GM10266 (cell line): ENCODE data around the gene FAM72B.
"Not testable (repeated sequence)": the region's sequence is repeated elsewhere in the genome, so short reads cannot be mapped to it uniquely, and the experiment has no call there.

Experiments used
- DNase-seq: peaks from one replicate; pipeline ENCODE4 v3.0.0; 2012; ENCODE audit errors: extremely low spot score

Gene FAM72B

DNA sequence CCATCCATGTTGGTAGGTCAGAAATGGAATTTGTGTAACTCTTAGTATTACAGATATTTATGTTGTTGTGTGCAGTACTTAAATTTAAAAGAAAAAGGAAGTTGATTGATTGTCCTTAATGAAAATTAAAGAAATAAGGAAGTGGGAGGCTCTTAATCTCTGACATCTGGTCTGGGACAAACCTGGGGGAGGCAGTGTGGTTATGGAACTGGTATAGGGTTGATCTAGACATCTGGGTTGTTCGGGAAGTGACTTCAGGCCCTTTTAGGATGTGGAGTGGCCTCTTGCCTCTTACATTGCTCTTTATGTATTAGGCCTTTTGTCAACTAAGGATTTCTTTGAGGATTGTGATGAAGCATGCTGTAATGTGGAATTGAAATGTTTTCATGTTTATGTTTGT lies 16.1 kb upstream of the FAM72B start:
- DNase-seq = not testable (repeated sequence)

DNA sequence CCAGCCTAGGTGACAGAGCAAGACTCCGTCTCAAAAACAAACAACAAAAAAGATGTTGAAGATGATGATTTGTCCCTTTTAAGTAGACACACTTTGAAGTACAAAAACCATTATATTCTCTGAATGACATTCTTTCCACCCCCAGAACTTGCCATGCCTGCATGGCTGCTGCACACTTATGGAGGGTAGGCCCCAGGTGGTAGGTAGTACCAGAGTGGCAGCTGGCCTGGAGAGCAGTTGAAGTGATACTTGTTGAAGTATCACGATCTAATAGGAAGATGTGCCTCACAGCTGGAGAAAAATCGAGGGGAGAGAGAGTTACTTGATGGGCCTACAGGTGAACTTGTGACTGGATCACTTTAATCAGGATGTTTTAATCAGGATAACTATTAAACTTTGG lies 15.6 kb upstream of the FAM72B start:
- not testable (repeated sequence) for DNase-seq

DNA sequence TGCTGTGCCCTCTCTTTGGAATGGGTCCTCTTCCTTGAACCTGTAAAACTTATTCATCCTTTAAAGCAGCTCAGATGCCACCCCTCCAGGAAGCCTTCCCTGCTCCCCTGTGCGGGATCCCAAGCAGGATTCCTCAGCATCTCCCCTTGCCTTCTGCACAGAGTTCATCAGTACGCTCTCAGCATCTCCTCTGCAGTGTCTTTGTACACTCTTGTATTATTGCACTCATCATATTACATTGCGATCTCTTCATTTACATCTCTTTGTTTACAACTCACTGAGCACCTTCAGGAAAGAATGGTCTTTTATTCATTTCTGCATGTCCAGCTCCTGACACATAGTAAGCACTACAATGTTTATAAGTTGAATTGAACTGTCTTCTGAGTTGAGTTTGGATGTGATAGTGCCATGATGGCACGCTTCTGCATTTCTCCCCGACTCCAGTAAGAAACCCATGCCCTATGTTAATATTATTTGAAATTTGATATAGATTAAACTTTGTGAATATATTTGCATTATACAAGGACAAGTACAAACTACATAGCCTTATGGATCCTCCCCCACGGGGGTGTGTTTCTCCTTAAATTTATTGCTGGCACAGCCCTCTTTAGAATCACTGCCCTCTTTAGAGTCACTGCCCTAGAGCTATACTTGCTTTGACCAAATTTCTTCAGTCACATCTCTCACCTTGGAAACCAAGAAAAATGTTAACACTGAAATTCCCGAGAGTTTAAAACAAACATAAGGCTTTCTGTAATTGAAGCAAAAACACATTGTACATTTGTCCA lies 13.1 kb upstream of the FAM72B start:
- DNase-seq = not testable (repeated sequence)

DNA sequence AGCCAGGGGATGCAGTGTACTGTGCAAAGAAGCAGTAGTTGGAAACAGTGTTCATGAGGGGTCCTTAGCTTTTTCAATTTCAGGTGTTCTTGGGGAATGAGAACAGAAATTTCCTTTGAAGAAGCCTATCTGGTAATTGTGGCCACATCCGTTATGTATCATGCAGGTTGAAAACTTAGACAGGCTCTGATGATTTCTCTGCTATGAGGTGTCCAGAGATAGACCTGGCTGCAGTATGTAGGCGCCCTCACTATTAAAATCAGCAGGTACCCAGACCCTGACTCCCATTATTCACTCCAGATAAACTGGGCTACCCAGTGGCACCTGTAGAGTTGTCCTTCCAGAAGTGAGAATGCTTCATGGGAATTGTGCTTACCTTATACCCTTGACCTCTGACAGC lies 8.4 kb upstream of the FAM72B start:
- not testable (repeated sequence) for DNase-seq

DNA sequence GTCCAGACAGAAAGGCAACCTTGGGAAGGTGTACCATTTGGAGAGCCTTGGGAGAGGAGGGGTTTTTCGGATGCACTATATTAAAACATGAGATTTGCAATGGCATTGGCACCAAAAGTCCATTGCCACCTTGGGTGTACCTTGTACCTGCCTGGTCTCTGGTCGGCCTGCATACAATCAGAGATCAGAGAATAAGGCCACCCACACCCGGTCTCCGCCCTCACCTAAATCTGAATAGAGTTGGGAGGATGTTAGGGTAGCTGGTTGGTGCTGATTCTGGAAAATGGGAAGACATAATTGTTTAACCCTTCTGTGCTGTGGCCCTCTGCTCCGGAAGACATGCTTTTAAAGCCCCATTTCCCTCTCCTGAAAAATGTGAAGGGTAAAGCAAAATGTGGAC lies 3.8 kb upstream of the FAM72B start:
- DNase-seq = not testable (repeated sequence)

DNA sequence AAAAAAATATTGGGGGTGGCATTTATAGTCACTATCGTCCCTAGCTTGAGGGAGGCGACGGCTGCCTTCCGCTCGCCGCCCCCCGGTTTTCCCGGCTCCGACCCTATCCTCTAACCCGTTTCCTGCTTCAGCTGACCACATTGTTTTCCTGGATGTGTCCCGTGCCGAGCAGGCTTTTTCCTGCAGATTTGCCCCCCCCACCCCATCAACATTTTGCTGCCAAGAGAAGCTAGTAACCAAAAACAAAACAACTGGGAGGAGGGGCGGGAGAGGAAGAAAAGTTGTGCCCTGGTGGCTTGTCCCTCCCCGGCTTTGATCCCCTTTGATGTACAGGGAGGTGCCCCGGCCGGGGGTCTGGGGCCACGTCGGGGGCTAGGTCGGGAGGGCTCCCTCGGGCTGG lies 2.1 kb upstream of the FAM72B start:
- DNase-seq = not testable (repeated sequence)

DNA sequence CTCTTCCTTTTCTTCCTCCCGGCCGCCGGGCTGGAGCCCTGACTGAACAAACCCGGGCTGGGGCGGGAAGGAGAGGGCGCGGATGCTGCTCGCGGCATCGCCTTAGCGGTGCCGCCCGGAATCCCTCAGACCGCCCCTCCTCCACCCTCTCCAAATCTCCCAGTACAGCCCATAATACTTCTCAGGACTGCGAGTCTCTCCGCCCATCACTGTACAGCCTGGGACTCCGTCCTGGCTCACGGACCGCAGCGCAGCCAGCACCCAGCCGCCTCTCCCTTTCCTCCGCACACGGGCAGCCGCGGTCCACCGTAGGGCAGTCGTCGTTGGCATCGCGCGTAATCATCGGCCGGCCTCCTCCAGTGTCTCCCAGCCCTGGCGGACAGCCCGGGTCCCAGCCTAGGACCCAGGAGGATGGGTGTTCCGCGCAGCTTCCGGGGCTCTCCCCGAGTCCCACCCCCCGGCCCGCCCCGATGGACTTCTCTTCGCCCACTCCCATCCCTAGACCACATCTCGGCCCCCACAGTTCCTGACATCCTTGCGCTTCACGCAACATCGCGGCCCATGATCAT lies 1.1 kb upstream of the FAM72B start:
- not testable (repeated sequence) for DNase-seq

DNA sequence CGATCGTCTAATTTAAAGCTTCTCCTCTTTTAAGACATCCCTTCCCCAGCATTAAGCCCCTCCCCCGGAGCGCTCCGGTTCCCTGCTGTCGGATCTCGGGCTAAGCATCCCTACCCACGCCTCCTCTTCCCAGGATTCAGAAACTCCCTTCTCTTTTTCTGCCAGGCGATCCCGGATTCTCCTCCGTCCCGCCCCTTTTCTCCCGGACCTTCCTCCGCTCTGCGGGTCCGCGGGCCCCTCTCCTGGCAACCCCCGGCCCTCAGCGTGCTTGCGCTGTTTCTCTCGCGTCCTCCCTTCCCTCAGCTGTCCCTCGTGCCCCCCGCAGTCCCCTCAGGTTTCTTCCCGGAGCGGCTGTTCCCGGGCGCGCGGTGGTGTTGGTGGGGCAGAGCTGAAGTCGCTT lies 273 bp downstream of the FAM72B start:
- not testable (repeated sequence) for DNase-seq

DNA sequence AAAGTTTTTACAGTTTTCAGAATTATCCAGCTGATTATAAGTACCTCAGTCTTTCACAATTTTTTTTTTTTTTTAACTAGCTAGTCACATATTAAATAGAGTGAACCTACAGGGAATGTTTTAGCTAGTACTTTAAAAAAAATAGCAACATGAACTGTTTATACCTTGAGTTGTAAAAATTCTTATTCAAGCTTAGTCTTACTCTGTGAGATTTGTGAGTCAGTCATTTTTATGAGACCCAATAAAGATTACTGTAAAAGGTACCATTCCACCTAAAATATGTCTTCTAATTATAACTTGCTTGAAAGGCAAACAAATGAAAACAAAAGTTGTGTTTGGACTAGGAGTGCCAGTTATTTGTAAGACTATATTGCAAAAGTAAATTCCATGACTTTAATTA lies 5.9 kb downstream of the FAM72B start:
- DNase-seq = not testable (repeated sequence)

DNA sequence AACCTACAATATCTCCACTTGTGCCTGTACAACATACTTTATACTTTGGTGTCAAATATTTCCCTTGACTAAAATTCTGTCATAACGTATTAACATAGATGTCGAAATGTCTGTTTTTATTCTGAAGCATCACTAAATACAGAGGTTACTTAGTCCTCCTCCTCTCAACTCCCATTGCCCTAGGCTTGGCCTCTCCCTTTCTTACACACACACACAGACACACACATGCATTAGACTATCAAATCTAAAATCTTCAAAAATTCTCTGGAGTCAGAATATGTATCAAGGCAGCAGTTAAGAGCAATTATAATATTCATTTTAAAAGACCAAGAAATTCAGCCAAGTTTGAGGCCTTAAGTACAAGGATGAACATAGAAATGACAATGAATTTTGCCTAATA lies 7.5 kb downstream of the FAM72B start:
- DNase-seq = not testable (repeated sequence)

DNA sequence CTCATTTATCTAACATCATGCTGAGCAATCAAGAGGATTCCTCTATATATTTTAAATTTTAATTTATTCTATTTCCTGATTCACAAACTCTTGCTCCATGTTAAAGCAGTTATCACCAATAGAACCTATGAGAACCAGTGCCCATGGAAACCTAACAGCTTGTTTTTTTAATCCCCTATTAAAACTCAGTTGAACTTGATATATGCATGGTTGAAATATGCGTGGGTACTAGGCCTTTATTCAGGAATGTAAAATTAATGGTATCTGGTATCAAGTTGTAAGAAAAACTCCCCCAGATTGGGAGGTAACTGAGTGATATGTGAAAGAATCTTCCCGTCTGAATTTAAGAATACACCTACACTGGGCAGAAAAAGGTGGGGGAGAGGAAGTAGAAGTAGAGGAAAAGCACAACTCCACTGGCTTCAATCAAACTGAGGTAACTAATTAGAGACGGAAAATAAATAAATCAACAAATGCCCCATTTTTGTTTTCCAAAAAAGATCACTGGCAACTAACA lies 15.9 kb downstream of the FAM72B start:
- not testable (repeated sequence) for DNase-seq

DNA sequence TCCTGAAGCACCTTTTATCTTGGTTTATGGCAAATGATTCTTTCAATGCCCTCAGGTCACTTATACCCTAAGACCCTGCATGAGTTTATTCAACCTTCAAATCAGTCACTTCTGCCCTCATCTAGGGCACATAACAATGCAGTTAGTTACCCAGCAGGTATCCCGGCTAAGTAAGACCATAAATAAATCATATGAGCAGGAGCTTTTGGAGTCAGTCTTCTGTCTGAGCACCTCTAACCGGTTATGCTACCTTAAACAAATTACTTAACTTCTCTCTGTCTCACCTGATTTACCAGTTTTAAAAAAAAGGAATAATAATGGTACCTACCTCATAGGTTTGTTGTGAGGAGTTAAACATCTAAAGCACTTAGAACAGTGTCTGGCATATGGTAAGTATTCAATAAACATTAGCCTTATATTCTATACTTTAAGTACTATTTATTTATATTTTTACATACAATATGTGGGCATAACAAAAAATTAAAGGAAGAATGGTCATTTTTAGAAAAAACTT lies 16.9 kb downstream of the FAM72B start:
- DNase-seq = not testable (repeated sequence)

DNA sequence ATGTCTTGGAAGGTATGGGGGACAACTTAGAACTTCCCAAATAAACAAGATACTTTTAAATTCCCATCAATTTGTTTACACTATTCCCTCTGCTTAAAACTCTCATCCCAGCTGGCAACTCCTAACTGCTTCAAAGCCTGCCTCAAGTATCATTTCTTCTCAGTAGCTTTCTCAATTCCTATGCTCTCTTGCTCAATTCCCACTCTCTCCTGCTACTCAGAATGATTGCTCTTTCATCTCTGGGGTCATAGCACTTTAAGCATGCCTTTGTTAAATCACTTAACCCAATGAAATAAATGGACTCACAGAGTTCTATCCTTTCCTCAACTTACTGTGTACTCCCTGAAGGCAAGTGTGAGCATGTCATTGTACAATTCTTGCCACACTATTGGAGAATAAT lies 18.8 kb downstream of the FAM72B start:
- not testable (repeated sequence) for DNase-seq

DNA sequence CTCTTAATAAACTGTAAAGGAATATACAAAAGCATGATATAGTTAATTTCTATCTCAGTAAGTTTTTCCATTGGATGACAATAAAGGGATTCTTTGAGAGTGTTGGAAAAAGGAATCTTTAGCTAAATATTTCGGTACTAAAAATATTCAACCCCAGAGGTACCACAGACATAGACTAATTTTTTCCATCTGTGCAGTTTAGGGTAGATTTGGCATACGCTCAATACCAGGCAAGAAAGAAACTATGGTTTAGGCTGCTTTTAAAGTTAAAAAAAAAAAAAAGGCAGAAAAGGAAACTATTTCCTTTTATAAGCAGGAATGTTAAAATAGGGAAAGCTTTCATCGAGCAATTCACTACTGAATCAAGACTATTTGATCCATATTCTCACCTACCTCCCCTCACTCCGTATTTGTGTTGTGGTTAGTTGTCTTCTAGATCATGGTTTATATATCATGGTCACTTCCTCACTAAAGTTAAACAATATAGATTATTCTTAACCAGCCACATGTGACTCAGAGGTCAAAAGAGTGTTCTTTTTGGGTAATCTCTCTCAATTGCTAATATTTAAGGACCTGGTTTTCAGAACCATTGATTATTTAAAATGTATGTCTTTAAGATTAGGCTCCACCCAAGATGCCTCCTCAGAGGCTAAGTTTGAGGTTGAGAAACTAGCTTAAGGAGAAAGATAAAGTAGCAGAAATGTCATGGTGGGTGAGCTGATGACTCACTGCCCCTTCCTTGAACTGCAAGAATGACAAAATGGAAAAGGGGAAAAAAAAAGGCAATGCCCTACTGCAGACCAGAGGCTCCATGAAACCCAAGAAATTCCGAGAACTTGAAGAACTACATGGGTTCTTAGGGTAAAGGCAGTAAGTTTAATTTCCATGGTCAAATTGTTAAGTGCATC lies 20.0 kb downstream of the FAM72B start:
- not testable (repeated sequence) for DNase-seq

DNA sequence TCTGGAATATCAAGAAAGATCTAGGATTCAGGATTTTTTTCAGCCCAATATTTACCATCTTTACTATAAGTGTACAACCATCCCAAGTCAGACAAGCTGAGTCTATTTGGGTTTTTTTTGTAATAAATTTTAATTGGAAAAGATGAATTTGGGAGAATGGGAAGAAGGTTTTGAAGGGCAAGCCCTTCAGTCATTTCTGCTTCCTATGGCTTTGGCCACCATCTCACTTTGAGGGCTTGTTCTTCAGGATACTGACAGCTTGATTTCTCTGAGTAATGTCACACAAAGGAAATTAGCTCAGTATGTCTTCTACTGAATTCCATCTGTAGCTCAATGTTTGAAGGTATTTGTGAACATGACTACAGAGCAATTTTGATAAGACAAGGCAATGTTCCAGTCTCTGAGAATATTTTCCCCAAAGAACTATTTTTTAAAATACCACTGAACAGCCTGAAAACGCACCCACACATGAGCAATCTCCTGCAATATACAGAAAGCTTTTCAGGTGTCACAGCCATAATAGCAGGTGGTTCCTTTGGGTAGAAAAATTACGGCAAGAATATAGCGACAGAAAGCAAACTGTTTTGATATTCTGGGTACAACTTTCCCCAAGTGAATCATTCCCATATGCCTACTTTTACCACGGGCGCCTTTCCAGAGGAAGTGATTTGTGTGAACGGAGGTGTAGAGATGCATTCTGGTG lies 22.8 kb downstream of the FAM72B start:
- DNase-seq = not testable (repeated sequence)

DNA sequence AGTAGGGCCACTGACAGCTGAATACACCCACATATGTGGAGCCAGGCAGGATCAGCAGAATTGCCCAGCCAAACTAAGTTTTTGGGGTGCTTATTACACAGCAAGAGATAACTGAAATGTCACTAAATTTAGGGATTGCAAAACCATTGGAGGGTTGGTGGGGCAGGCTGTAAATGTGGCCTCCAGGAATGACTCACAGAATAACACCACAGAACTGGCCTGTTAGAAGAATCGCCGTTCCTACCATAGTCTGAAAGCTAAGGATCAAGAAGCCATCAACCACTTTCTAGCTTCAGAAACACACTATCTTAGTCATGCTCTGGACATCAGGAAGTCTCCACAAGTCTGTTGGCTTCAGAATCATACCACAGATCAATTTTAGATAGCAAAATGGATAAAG lies 24.0 kb downstream of the FAM72B start:
- DNase-seq = not testable (repeated sequence)

DNA sequence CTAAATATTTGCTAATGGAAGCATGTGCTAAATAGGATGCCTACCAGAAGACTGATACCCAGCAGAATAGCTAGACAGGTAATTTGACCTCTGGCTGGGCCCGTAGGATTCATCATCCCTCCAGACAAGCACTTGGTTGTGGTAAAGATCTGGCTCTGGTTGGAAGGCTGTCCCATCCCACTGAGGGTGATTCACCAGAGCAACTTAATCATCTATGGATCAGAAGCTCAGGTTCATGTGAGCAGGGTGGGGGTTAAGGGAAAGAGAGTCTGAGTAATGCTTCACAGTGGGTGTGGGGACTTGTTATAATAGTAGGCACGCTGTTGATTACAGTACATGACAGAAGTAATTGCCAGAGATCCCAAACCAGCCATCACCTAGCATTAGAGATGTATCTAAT lies 26.5 kb downstream of the FAM72B start:
- not testable (repeated sequence) for DNase-seq

DNA sequence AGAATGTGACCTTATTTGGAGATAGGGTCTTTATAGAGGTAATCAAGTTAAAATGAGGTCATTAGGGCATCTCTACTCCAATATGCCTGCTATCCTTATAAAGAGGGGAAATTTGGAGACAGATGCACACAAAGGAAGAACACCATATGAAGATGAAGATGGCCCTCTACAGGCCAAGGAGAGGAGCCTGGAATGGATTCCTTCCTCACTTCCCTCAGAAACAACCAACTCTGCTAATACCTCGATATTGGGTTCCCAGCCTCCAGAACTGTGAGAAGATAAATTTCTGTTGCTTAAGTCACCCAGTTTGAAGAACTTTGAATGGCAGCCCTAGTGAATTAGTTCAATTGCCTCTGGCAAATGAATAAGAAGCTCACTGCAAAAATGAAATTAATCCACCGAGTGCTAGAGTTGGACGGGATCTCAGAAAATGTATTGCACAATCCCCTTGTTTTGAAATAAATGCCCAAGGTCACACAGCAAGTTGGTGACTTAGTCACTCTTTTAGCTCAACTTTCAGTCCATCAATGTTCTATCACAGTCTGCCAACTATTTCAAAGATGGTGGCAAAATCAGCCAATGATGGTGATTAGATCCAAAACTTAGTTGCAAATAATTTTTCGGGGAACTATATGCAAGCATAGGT lies 27.1 kb downstream of the FAM72B start:
- not testable (repeated sequence) for DNase-seq

DNA sequence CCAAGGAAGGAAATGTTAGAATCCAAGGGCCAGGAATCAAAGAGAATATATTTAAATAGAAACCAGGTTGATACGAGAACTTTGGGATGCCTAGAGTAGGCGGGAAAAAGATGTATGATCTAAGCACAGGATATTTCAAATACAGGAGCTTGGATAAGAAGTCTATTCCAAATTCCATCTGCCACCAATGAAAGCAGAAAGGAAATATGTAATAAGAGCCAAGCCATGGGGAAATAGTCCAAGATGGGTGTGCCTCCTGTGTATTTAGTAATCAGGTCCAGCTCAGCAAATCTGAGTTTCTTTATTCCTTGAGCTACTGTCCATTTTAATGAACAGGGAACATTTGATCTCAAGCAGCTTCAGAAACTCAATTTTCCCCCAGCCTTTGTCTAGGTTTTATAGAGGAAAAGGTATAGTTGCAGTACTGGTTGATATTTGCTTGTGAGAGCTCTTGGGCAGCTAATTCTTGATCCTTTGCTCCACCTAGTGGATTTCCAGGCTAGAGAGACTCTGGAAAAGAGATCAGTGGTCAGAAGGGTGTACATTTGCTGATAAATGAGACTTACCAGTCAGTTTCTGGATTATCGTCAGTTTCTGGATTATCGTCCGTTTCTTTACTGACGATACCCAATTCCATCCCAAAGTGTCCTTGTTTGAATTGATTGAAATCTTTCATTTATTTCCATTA lies 28.3 kb downstream of the FAM72B start:
- DNase-seq = not testable (repeated sequence)

DNA sequence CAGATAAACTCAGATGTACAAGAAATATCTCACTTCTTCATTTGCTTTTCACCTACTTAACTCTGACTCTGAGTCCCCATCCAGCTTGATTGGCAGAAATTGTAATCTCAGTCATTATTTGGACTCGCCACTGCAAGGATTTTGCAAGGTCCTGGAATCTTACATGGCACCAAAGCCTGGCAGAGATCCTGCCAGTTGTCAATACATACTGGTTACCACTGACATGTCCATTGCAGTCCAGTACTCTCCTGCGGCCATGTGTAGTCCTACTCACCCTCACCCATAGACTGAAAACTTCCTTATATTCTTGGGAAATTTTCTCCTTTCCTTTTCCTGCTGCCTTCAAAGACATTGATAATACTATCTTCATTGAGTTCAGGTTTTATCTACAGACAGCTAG lies 29.3 kb downstream of the FAM72B start:
- DNase-seq = not testable (repeated sequence)
